SK-N-SH (cell line): ENCODE data around the gene BMP7. TPM values are rescaled to one million over a fixed set of nuclear protein-coding genes. Genes with fewer than 3 reads are reported as not detected.
A peak's percentile ranks its signal among the peaks of the same experiment; 100 is the strongest.

Source experiments
- CTCF ChIA-PET: fragments of 300-600, 350-600 bp; formaldehyde crosslinking; extraction: SDS; loops from one replicate; lab custom pipeline; 2021; lab: Yijun Ruan, JAX
- POLR2A ChIA-PET: fragments of 350-600 bp; sonication (Branson Sonifier 250); formaldehyde crosslinking; extraction: SDS; loops from one replicate; lab custom pipeline; 2020; ENCODE audit warnings: antibody characterized with exemption, inconsistent platforms; lab: Yijun Ruan, JAX
- DNase-seq: peaks from one replicate; pipeline ENCODE4 v3.0.0; 2012
- H2AFZ ChIP-seq: fragments of 200-600 bp; sonication (generic); 2 replicates; pipeline ENCODE4 v1.8.1; 2016; ENCODE audit warnings: antibody characterized with exemption, mild to moderate bottlenecking, low read depth
- H3F3A ChIP-seq: fragments of 200-600 bp; sonication (generic); replicated peaks from 2 replicates; pipeline ENCODE3; 2016; ENCODE audit warnings: antibody characterized with exemption, mild to moderate bottlenecking; ENCODE audit not compliant: insufficient read depth
- H3K27ac ChIP-seq, 2 experiments: fragments of 200-500 bp in 1 of 2; fragments of 200-600 bp in 1 of 2; sonication (Bioruptor generic) in 1 of 2; sonication (generic), shearing (Covaris generic) in 1 of 2; 2 replicates each; pipeline versions ENCODE4 v1.5.1 to v1.6.1; 2014 to 2016; ENCODE audit warnings: low read depth in 2 of 2, inconsistent platforms in 1 of 2, low read length in 1 of 2, mild to moderate bottlenecking in 1 of 2, mixed read lengths in 1 of 2
- H3K27me3 ChIP-seq: fragments of 200-600 bp; sonication (generic), shearing (Covaris generic); 2 replicates; pipeline ENCODE4 v1.6.1; 2016; ENCODE audit warnings: mixed run types; ENCODE audit not compliant: insufficient read depth
- H3K36me3 ChIP-seq, 2 experiments: fragments of 200-500 bp in 1 of 2; fragments of 200-600 bp in 1 of 2; sonication (Bioruptor generic) in 1 of 2; sonication (generic) in 1 of 2; replicated peaks in 1 of 2; 2 replicates each; pipeline versions ENCODE3 to v1.5.1; 2014 to 2016; ENCODE audit warnings: low read length in 1 of 2, mild to moderate bottlenecking in 1 of 2; ENCODE audit not compliant: insufficient read depth in 2 of 2, control insufficient read depth in 1 of 2
- H3K4me1 ChIP-seq, 2 experiments: fragments of 200-500 bp in 1 of 2; fragments of 200-600 bp in 1 of 2; sonication (Bioruptor generic) in 1 of 2; sonication (generic), shearing (Covaris generic) in 1 of 2; 2 replicates each; pipeline versions ENCODE4 v1.5.1 to v1.6.1; 2014 to 2016; ENCODE audit warnings: low read depth in 1 of 2, low read length in 1 of 2, mixed run types in 1 of 2; ENCODE audit not compliant: insufficient read depth in 2 of 2, control insufficient read depth in 1 of 2
- H3K4me2 ChIP-seq: fragments of 200-600 bp; sonication (generic), shearing (Covaris generic); 2 replicates; pipeline ENCODE4 v1.6.1; 2017; ENCODE audit warnings: mixed run types
- H3K4me3 ChIP-seq, 2 experiments: fragments of 200-500 bp in 1 of 2; fragments of 200-600 bp in 1 of 2; sonication (Bioruptor generic) in 1 of 2; sonication (generic), shearing (Covaris generic) in 1 of 2; 2 replicates each; pipeline versions ENCODE4 v1.5.1 to v1.8.1; 2014 to 2016; ENCODE audit warnings: low read depth in 2 of 2, inconsistent platforms in 1 of 2, low read length in 1 of 2, mild to moderate bottlenecking in 1 of 2, mixed read lengths in 1 of 2, moderate library complexity in 1 of 2
- H3K79me2 ChIP-seq: fragments of 200-600 bp; sonication (generic); 2 replicates; pipeline ENCODE4 v1.8.1; 2017; ENCODE audit warnings: mild to moderate bottlenecking; ENCODE audit not compliant: insufficient read depth
- H3K9ac ChIP-seq: fragments of 200-600 bp; sonication (generic); 2 replicates; pipeline ENCODE4 v1.6.1; 2017; ENCODE audit warnings: mixed run types
- H3K9me2 ChIP-seq: fragments of 200-600 bp; sonication (generic); 2 replicates; pipeline ENCODE4 v1.6.1; 2017; ENCODE audit warnings: mixed run types
- H3K9me3 ChIP-seq: fragments of 200-600 bp; sonication (generic); 2 replicates; pipeline ENCODE4 v1.6.1; 2017; ENCODE audit warnings: mixed run types, mild to moderate bottlenecking, moderate library complexity
- H4K20me1 ChIP-seq: fragments of 200-600 bp; sonication (generic); 2 replicates; pipeline ENCODE4 v1.6.1; 2017; ENCODE audit warnings: mild to moderate bottlenecking, mixed run types; ENCODE audit not compliant: insufficient read depth
- EP300 ChIP-seq, 2 experiments: IDR thresholded peaks; 2 replicates each; pipeline versions ENCODE4 v1.4.0 to v1.6.1; 2012; ENCODE audit warnings: borderline replicate concordance in 1 of 2, low read depth in 1 of 2, low read length in 1 of 2
- FOSL2 ChIP-seq: IDR thresholded peaks from 2 replicates; pipeline ENCODE4 v1.4.0; 2012; ENCODE audit warnings: low read depth, mild to moderate bottlenecking, moderate library complexity, borderline replicate concordance
- FOXJ3 ChIP-seq: sonication (generic); formaldehyde crosslinking; IDR thresholded peaks from 2 replicates; pipeline ENCODE4 v1.5.1; 2020; ENCODE audit warnings: mild to moderate bottlenecking, missing genetic modification reagents
- GABPA ChIP-seq: IDR thresholded peaks from 2 replicates; pipeline ENCODE4 v1.4.0; 2012; ENCODE audit warnings: low read depth, mild to moderate bottlenecking
- GATA2 ChIP-seq: sonication (generic); formaldehyde crosslinking; IDR thresholded peaks from 2 replicates; pipeline ENCODE4 v1.5.0; 2020; ENCODE audit warnings: mild to moderate bottlenecking, missing genetic modification reagents
- MEF2A ChIP-seq: IDR thresholded peaks from 2 replicates; pipeline ENCODE4 v1.4.0; 2012; ENCODE audit warnings: low read depth, borderline replicate concordance
- NFIC ChIP-seq: IDR thresholded peaks from 2 replicates; pipeline ENCODE4 v1.4.0; 2012; ENCODE audit warnings: borderline replicate concordance
- REST ChIP-seq: IDR thresholded peaks from 2 replicates; pipeline ENCODE4 v1.6.1; 2012; ENCODE audit warnings: mild to moderate bottlenecking, low read depth, low read length, moderate library complexity
- RXRA ChIP-seq: IDR thresholded peaks from 2 replicates; pipeline ENCODE4 v1.4.0; 2012; ENCODE audit warnings: low read depth, mild to moderate bottlenecking, borderline replicate concordance
- SIN3A ChIP-seq: IDR thresholded peaks from 2 replicates; pipeline ENCODE4 v1.6.1; 2012; ENCODE audit warnings: low read depth, mild to moderate bottlenecking, low read length, moderate library complexity, borderline replicate concordance
- SMC3 ChIP-seq: IDR thresholded peaks from 2 replicates; pipeline ENCODE4 v1.6.1; 2012; ENCODE audit warnings: low read depth, low read length, improper control_type of control experiment
- TCF12 ChIP-seq: IDR thresholded peaks from 2 replicates; pipeline ENCODE4 v1.4.0; 2012
- TEAD4 ChIP-seq: IDR thresholded peaks from 2 replicates; pipeline ENCODE4 v1.4.0; 2012; ENCODE audit warnings: mild to moderate bottlenecking, borderline replicate concordance; ENCODE audit not compliant: insufficient read depth
- WGBS: methylation state at CpG from one replicate; pipeline ENCODE4 v1.1.6; 2017; ENCODE audit warnings: low lambda C conversion rate; 5-methylcytosine and 5-hydroxymethylcytosine counted together
- polyA plus RNA-seq, 3 experiments: library from polyadenylated mRNA; depleted of rRNA; stranded (reverse); fragments of >200 nt; gene quantifications; 2 replicates each; pipeline ENCODE4 v1.2.3, GENCODE V29; 2012
- TF ChIP-seq, protein P1 (sequence below): IDR thresholded peaks from 2 replicates; pipeline ENCODE4 v1.4.0; 2012; ENCODE audit warnings: low read depth, borderline replicate concordance
- TF ChIP-seq, protein P2 (sequence below): fragments of 150-350 bp; IDR thresholded peaks from 2 replicates; pipeline ENCODE4 v1.6.1; 2017; ENCODE audit warnings: antibody characterized with exemption, low read length, low read depth, borderline replicate concordance
- TF ChIP-seq, protein P3 (sequence below): fragments of 200-600 bp; sonication (generic); IDR thresholded peaks from 2 replicates; pipeline ENCODE4 v1.6.1; 2017; ENCODE audit warnings: antibody characterized with exemption, mild to moderate bottlenecking, moderate library complexity

BMP7 gene
- polyA plus RNA-seq, 1 of the 3 experiments (the other 2 are of a cell fraction): not detected

- Histone ChIP-seq H3K4me1 (peaks cover 0 to 42% of the 10 kb centered on the region in 2 experiments; a peak in 1 of 4 replicates), H3K79me2 (no peaks in the 10 kb centered on the region), H4K20me1 (no peaks in the 10 kb centered on the region), H3K9me2 (no peaks in the 10 kb centered on the region), H3K27me3 (no peaks in the 10 kb centered on the region), H3F3A (no peaks in the 10 kb centered on the region), H3K9ac (no peak overlapping the region), H3K4me3 (no peak overlapping the region), H3K27ac (peak overlapping the region in 1 of 2 experiments; percentile 8; a peak in 1 of 4 replicates), H3K4me2 (no peak overlapping the region), H3K36me3 (no peaks in the 10 kb centered on the region), H3K9me3 (no peaks in the 10 kb centered on the region), H2AFZ (no peak overlapping the region)
- ChIA-PET POLR2A (no interaction called here), CTCF (interaction anchor here (2.8 to 6.0 kb wide), 3 partner anchors 21 to 155 kb away, joined by 31 to 38 read pairs (median 32); partner anchors contain the start of gene SPO11)
- TF ChIP-seq NFIC (no peak), TEAD4 (no peak), SMC3 (no peak), MEF2A (no peak), FOSL2 (no peak), FOXJ3 (CRISPR knock-in tag) (no peak), GABPA (no peak), TCF12 (no peak), EP300 (IDR thresholded peaks at IDR 0.05; ENCODE audit: borderline replicate concordance in 1 of 2, low read depth in 1 of 2, low read length in 1 of 2) (no peak), GATA2 (no peak), REST (no peak), SIN3A (no peak), RXRA (no peak)
- TF ChIP-seq, protein P1, sequence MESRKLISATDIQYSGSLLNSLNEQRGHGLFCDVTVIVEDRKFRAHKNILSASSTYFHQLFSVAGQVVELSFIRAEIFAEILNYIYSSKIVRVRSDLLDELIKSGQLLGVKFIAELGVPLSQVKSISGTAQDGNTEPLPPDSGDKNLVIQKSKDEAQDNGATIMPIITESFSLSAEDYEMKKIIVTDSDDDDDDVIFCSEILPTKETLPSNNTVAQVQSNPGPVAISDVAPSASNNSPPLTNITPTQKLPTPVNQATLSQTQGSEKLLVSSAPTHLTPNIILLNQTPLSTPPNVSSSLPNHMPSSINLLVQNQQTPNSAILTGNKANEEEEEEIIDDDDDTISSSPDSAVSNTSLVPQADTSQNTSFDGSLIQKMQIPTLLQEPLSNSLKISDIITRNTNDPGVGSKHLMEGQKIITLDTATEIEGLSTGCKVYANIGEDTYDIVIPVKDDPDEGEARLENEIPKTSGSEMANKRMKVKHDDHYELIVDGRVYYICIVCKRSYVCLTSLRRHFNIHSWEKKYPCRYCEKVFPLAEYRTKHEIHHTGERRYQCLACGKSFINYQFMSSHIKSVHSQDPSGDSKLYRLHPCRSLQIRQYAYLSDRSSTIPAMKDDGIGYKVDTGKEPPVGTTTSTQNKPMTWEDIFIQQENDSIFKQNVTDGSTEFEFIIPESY: no peak
- TF ChIP-seq, protein P2, sequence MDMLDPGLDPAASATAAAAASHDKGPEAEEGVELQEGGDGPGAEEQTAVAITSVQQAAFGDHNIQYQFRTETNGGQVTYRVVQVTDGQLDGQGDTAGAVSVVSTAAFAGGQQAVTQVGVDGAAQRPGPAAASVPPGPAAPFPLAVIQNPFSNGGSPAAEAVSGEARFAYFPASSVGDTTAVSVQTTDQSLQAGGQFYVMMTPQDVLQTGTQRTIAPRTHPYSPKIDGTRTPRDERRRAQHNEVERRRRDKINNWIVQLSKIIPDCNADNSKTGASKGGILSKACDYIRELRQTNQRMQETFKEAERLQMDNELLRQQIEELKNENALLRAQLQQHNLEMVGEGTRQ: no peak
- TF ChIP-seq, protein P3, sequence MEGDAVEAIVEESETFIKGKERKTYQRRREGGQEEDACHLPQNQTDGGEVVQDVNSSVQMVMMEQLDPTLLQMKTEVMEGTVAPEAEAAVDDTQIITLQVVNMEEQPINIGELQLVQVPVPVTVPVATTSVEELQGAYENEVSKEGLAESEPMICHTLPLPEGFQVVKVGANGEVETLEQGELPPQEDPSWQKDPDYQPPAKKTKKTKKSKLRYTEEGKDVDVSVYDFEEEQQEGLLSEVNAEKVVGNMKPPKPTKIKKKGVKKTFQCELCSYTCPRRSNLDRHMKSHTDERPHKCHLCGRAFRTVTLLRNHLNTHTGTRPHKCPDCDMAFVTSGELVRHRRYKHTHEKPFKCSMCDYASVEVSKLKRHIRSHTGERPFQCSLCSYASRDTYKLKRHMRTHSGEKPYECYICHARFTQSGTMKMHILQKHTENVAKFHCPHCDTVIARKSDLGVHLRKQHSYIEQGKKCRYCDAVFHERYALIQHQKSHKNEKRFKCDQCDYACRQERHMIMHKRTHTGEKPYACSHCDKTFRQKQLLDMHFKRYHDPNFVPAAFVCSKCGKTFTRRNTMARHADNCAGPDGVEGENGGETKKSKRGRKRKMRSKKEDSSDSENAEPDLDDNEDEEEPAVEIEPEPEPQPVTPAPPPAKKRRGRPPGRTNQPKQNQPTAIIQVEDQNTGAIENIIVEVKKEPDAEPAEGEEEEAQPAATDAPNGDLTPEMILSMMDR: no peak
- no peak for DNase-seq
- 48% methylated on average over 5 of the region's 5 CpGs for WGBS
Observed at GRCh38 chr20:57245997-57246396, 20.4 kb downstream of the BMP7 start.
